ENCODE measurements around the gene ZNF814.
"Not testable (repeated sequence)": the region's sequence is repeated elsewhere in the genome, so short reads cannot be mapped to it uniquely, and the experiment has no call there.

ZNF814 gene

DNA sequence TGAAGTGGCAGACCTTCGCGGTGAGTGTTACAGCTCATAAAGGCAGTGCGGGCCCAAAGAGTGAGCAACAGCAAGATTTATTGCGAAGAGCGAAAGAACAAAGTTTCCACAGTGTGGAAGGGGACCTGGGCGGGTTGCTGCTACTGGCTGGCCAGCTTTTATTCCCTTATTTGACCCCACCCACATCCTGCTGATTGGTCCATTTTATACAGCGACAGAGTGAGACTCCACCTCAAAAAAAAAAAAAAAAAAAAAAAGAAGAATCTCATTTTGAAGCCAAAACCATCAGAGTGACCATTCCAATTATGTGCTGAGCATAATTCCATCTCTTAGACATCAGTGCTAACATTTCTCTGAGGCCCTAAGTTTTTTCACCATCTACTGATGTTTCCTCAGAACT is 72.2 kb downstream of the ZNF814 start:
- DNase-seq (ENCODE audit: insufficient read length, low spot score) (no peak), FAIRE-seq (no peak)
- TF ChIP-seq, protein P1, sequence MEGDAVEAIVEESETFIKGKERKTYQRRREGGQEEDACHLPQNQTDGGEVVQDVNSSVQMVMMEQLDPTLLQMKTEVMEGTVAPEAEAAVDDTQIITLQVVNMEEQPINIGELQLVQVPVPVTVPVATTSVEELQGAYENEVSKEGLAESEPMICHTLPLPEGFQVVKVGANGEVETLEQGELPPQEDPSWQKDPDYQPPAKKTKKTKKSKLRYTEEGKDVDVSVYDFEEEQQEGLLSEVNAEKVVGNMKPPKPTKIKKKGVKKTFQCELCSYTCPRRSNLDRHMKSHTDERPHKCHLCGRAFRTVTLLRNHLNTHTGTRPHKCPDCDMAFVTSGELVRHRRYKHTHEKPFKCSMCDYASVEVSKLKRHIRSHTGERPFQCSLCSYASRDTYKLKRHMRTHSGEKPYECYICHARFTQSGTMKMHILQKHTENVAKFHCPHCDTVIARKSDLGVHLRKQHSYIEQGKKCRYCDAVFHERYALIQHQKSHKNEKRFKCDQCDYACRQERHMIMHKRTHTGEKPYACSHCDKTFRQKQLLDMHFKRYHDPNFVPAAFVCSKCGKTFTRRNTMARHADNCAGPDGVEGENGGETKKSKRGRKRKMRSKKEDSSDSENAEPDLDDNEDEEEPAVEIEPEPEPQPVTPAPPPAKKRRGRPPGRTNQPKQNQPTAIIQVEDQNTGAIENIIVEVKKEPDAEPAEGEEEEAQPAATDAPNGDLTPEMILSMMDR (IDR thresholded peaks at IDR 0.05; ENCODE audit: insufficient read depth, missing control alignments): no peak

DNA sequence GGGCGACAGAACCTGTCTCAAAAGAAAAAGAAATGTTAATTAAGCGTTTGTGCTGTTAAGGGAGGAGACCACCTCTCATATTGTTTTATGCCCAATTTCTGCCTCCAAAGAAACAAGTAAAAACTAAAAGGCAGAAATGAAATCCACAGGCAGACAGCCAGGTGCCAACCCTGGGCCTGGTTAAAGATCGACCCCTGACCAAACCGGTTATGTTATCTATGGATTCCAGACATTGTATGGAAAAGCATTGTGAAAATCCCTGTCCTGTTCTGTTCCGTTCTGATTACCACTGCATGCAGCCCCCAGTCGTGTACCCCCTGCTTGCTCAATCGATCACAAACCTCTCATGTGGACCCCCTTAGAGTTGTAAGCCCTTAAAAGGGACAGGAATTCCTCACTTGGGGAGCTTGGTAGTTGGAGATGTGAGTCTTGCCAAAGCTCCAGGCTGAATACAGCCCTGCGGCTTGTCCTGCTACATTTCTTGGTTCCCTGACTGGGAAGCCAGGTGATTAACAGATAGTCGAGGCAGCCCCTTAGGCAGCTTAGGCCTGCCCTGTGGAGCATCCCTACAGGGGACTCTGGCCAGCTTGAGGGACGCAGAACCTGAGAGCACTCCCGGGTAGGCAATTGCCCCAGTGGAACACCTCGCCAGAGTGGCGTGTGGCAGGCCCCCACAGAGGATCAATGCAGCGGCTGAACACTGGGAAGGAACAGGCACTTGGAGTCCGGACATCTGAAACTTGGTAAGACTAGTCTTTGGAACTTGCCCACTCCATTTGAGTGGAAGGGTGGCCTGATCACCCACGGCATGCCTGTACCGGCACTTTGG is 73.4 kb downstream of the ZNF814 start:
- no peak for DNase-seq (ENCODE audit: insufficient read length, low spot score)
- FAIRE-seq: no peak
- TF ChIP-seq, protein P1 (IDR thresholded peaks at IDR 0.05; ENCODE audit: insufficient read depth, missing control alignments): no peak

DNA sequence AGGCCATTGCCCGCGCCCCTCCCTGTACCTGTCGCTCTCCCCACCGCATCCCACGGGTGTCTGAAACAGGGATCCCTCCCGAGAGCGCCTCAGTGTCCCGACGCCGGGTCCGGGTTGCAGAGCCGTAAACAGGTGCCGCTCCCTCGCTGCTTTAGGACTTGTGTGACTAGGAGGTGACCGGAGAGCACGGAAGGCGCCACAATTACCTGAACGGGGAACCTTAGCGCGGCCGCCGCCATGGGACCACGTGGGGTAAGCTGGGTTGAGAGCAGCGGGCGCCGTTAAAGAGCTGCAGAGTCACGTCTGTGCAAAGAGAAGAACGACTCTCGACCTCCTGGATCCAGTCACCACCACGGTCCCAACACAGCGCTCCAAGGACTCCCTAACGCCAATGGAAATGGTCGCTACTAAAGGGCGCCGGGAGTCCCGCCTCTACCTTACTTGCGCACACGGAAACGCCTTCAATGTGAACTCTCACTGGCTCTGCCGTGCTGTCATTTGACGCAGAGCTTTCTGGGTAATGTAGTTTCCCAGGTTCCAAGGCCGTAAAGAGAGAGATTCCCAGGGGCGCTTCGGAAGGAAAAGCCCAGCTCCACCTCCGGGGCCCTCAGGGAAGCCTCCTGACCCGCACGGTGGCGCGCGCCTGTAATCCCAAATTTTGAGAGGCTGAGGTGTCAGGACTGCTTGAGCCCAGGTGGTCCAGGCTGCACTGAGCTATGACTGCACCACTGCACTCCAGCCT is 74.2 kb downstream of the ZNF814 start, which contains the start of gene ZNF552:
ZNF552 (minus strand) TSS at position 409 of the 742 bp plus-strand sequence; CDS start at position 239, 170 bp downstream.
- FAIRE-seq (no peak), DNase-seq (ENCODE audit: insufficient read length, low spot score) (peak; percentile 73)
- TF ChIP-seq, protein P1 (IDR thresholded peaks at IDR 0.05; ENCODE audit: insufficient read depth, missing control alignments): no peak

DNA sequence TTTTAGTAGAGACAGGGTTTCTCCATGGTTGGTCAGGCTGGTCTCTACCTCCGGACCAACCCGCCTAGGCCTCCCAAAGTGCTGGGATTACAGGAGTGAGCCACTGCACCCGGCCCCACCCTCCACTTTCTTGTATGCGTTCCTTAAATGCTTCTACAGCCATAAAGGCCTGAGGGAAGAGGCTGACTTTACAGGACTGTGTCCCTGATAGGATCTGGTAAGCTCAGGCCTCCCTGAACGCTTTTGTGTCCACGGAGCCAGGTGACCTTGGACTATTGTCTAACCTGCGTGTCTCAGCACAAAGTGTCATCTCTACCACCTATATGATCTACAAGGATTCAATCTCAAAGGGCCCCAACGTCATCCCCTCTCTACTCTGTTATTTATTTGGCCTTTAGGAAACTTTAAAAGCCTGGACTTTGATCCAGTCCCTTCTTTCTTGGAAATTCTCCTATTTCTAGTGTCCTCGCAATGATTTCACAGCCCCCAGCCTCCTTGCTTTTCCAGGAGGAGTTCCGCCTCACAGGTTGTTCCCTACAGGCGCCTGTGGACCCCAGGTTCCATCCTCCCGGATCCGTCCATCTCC is 74.8 kb downstream of the ZNF814 start:
- FAIRE-seq (no peak), DNase-seq (ENCODE audit: insufficient read length, low spot score) (no peak)

DNA sequence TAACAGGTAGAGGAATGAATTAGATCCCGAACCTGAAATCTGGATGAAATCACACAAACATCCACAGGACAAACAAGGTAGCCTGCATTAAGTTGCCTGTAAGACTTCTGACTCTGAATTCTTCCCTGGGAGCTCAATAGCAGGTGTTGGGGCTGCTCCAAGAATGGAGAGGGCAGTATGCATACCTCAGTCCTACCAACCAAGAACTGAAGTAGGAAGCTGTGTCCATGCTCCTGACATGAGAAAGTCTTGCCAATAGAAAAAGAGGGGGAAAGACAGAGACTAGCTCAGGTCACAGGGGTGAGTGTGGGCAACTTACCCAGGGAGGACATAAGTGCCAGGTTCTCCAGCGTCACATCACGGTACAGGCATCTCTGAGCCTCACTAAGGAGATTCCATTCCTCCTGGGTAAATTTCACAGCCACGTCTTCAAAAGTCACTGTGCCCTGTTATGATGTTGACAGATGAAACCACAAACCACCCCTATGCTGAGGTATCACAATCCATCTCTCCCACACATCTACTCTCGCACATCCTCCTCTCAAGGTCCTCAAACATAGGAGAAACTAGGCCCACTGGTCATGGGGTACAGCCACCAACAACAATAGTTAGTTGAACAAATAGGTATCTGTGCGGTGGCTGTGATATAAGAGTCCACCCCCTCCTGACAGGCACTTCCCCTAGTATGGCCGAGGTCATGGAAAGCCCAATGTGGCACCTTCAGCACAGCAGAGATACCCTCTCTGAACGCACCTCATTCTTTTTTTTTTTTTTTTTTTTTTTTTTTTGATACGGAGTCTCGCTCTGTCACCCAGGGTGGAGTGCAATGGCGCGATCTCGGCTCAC is 75.6 kb downstream of the ZNF814 start:
- FAIRE-seq: not testable (repeated sequence)

More for the DNA sequence above, 74.8 kb downstream of the ZNF814 start:
- TF ChIP-seq, protein P1 (IDR thresholded peaks at IDR 0.05; ENCODE audit: insufficient read depth, missing control alignments): no peak

DNA sequence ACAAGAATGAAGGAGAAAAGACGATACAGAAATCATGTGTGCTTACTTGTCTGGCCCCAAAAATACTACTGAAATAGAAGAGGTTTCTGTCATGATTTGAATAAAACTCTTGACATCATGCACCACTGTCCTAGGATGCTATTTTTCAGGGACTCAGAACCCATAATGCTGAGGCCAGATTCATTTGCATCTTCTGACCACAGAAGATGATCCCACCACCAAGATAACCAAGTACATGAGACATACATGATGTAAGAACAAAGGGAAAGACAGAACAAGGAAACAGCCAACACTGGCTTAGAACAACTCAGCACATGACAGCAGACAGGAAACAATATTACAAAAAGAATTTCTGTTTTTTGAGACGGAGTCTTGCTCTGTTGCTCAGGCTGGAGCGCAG is 76.6 kb downstream of the ZNF814 start:
- TF ChIP-seq, protein P1 (IDR thresholded peaks at IDR 0.05; ENCODE audit: insufficient read depth, missing control alignments): no peak
- FAIRE-seq (no peak), DNase-seq (ENCODE audit: insufficient read length, low spot score) (no peak)

More for the DNA sequence above, 75.6 kb downstream of the ZNF814 start:
- not testable (repeated sequence) for DNase-seq (ENCODE audit: insufficient read length, low spot score)

DNA sequence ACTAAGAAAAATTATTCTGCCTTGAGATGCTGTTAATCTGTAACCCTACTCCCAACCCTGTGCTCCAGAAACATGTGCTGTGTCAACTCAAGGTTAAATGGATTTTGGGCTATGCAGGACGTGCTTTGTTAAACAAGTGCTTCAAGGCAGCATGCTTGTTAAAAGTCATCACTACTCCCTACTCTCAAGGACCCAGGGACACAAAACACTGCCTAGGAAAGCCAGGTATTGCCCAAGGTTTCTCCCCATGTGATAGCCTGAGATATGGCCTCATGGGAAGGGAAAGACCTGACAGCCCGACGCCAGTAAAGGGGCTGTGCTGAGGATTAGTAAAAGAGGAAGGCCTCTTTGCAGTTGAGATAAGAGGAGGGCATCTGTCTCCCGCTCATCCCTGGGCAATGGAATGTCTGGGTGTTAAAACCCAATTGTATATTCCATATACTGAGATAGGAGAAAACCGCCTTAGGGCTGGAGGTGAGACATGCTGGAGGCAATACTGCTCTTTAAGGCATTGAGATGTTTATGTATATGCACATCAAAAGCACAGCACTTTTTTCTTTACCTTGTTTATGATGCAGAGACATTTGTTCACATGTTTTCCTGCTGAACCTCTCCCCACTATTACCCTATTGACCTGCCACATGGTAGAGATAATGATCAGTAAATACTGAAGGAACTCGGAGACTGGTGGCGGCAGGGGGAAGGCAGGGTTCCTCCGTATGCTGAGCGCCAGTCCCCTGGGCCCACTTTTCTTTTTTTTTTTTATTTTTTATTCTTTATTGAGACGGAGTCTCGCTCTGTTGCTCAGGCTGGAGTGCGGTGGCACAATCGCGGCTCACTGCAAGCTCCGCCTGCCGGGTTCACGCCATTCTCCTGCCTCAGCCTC is 78.2 kb downstream of the ZNF814 start:
- FAIRE-seq; DNase-seq (ENCODE audit: insufficient read length, low spot score): not testable (repeated sequence)
